Measurements from ENCODE around the gene C2CD2.

Gene C2CD2

GRCh38 chr21:41861987-41862386, 91.8 kb downstream of the C2CD2 start:
- no peak for TF ChIP-seq CTCF (IDR thresholded peaks at IDR 0.05; ENCODE audit: low read depth, low read length)
- H3K4me3 ChIP-seq (ENCODE audit: low read depth, low read length) = no peak overlapping the region

GRCh38 chr21:41861255-41861654, 92.6 kb downstream of the C2CD2 start:
- no peak for TF ChIP-seq CTCF (IDR thresholded peaks at IDR 0.05; ENCODE audit: low read depth, low read length)
- no peak overlapping the region for H3K4me3 ChIP-seq (ENCODE audit: low read depth, low read length)

- H3K4me3 ChIP-seq (ENCODE audit: low read depth, low read length) = no peak overlapping the region
- no peak for TF ChIP-seq CTCF (IDR thresholded peaks at IDR 0.05; ENCODE audit: low read depth, low read length)
Measured at GRCh38 chr21:41859297-41859980, 94.4 kb downstream of the C2CD2 start.

- no peak for TF ChIP-seq CTCF (IDR thresholded peaks at IDR 0.05; ENCODE audit: low read depth, low read length)
- no peak overlapping the region for H3K4me3 ChIP-seq (ENCODE audit: low read depth, low read length)
Measured at GRCh38 chr21:41858466-41859296, 95.1 kb downstream of the C2CD2 start.

- no peak overlapping the region for H3K4me3 ChIP-seq (ENCODE audit: low read depth, low read length)
- no peak for TF ChIP-seq CTCF (IDR thresholded peaks at IDR 0.05; ENCODE audit: low read depth, low read length)
Measured at GRCh38 chr21:41857771-41858300, 96.0 kb downstream of the C2CD2 start.

GRCh38 chr21:41856572-41856971, 97.2 kb downstream of the C2CD2 start:
- TF ChIP-seq CTCF (IDR thresholded peaks at IDR 0.05; ENCODE audit: low read depth, low read length) = no peak

More at GRCh38 chr21:41856572-41856971, 97.2 kb downstream of the C2CD2 start:
- no peak overlapping the region for H3K4me3 ChIP-seq (ENCODE audit: low read depth, low read length)

Data from WI38 (cell line).